ENCODE data around the gene DISP1. TPM values are rescaled to one million over a fixed set of nuclear protein-coding genes. Genes with fewer than 3 reads are reported as not detected.

Gene DISP1
- total RNA-seq, 1 donor from 2014 or later, result 2.3 TPM

GRCh38 chr1:222792744-222793143 is 22.1 kb upstream of the DISP1 start:
- no peak overlapping the region for H3K4me3 ChIP-seq (ENCODE audit: low read depth, low read length)
- no peak for DNase-seq (ENCODE audit: low read depth)
- peak; percentile 69 for TF ChIP-seq CTCF (conservative IDR thresholded peaks at IDR 0.05; ENCODE audit: low read depth, low read length)

- peak; percentile 64 for TF ChIP-seq CTCF (conservative IDR thresholded peaks at IDR 0.05; ENCODE audit: low read depth, low read length)
- no peak overlapping the region for H3K4me3 ChIP-seq (ENCODE audit: low read depth, low read length)
- no peak for DNase-seq (ENCODE audit: low read depth)
These were observed 20.0 kb upstream of the DISP1 start for GRCh38 chr1:222794656-222795474.

GRCh38 chr1:222798116-222798515 is 16.7 kb upstream of the DISP1 start:
- H3K4me3 ChIP-seq (ENCODE audit: low read depth, low read length), result no peak overlapping the region
- no peak for TF ChIP-seq CTCF (conservative IDR thresholded peaks at IDR 0.05; ENCODE audit: low read depth, low read length)
- DNase-seq (ENCODE audit: low read depth), result peak; percentile 89

GRCh38 chr1:222798975-222799374 is 15.9 kb upstream of the DISP1 start:
- no peak for TF ChIP-seq CTCF (conservative IDR thresholded peaks at IDR 0.05; ENCODE audit: low read depth, low read length)
- no peak for DNase-seq (ENCODE audit: low read depth)
- no peak overlapping the region for H3K4me3 ChIP-seq (ENCODE audit: low read depth, low read length)

- no peak for DNase-seq (ENCODE audit: low read depth)
- TF ChIP-seq CTCF (conservative IDR thresholded peaks at IDR 0.05; ENCODE audit: low read depth, low read length), result no peak
These were observed 13.8 kb upstream of the DISP1 start for GRCh38 chr1:222801067-222801466.

GRCh38 chr1:222811671-222812070 is 3.2 kb upstream of the DISP1 start:
- no peak overlapping the region for H3K4me3 ChIP-seq (ENCODE audit: low read depth, low read length)
- no peak for DNase-seq (ENCODE audit: low read depth)
- no peak for TF ChIP-seq CTCF (conservative IDR thresholded peaks at IDR 0.05; ENCODE audit: low read depth, low read length)

More at GRCh38 chr1:222801067-222801466, 13.8 kb upstream of the DISP1 start:
- no peak overlapping the region for H3K4me3 ChIP-seq (ENCODE audit: low read depth, low read length)

Measured in epithelial cell of proximal tubule (primary cell).